Progenitor cell of endocrine pancreas (in vitro differentiated cells): ENCODE measurements around the gene BMPER. TPM values are rescaled to one million over a fixed set of nuclear protein-coding genes. Genes with fewer than 3 reads are reported as not detected.

Source experiments
- DNase-seq: peaks from one replicate; pipeline ENCODE4 v3.0.0; 2021; ENCODE audit warnings: low spot score; ENCODE audit not compliant: unreplicated experiment
- H3K27ac Mint-ChIP-seq: 2 replicates; pipeline ENCODE4 v1.8.0; 2021; ENCODE audit warnings: mild to moderate bottlenecking, moderate library complexity, mixed read lengths
- H3K27me3 Mint-ChIP-seq: 2 replicates; pipeline ENCODE4 v1.8.0; 2021; ENCODE audit warnings: mixed read lengths
- H3K36me3 Mint-ChIP-seq: 2 replicates; pipeline ENCODE4 v1.8.0; 2022; ENCODE audit warnings: mixed read lengths; ENCODE audit not compliant: insufficient read depth
- H3K4me1 Mint-ChIP-seq: 2 replicates; pipeline ENCODE4 v1.8.0; 2021; ENCODE audit warnings: low read depth, mixed read lengths
- H3K4me3 Mint-ChIP-seq: 2 replicates; pipeline ENCODE4 v1.8.0; 2021; ENCODE audit warnings: low read depth, mild to moderate bottlenecking, moderate library complexity, mixed read lengths
- H3K9me3 Mint-ChIP-seq: 2 replicates; pipeline ENCODE4 v1.8.0; 2021; ENCODE audit warnings: low read depth, mixed read lengths
- total RNA-seq: library from RNA; stranded (reverse); gene quantifications from 2 replicates; pipeline ENCODE4 v1.2.1, GENCODE V29; 2021
- TF ChIP-seq, protein P1 (sequence below): fragments of 200-600 bp; sonication (generic); IDR thresholded peaks from one replicate; pipeline ENCODE4 v1.5.0; 2021; ENCODE audit warnings: antibody characterized with exemption, mild to moderate bottlenecking; ENCODE audit not compliant: unreplicated experiment

Gene BMPER
- total RNA-seq, 1 donor from 2014 or later: 0.36 TPM

- H3K9me3 Mint-ChIP-seq: no peaks in the 10 kb centered on the region
- H3K27ac Mint-ChIP-seq: no peak overlapping the region
- no peaks in the 10 kb centered on the region for H3K4me1 Mint-ChIP-seq
- TF ChIP-seq, protein P1, sequence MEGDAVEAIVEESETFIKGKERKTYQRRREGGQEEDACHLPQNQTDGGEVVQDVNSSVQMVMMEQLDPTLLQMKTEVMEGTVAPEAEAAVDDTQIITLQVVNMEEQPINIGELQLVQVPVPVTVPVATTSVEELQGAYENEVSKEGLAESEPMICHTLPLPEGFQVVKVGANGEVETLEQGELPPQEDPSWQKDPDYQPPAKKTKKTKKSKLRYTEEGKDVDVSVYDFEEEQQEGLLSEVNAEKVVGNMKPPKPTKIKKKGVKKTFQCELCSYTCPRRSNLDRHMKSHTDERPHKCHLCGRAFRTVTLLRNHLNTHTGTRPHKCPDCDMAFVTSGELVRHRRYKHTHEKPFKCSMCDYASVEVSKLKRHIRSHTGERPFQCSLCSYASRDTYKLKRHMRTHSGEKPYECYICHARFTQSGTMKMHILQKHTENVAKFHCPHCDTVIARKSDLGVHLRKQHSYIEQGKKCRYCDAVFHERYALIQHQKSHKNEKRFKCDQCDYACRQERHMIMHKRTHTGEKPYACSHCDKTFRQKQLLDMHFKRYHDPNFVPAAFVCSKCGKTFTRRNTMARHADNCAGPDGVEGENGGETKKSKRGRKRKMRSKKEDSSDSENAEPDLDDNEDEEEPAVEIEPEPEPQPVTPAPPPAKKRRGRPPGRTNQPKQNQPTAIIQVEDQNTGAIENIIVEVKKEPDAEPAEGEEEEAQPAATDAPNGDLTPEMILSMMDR: no peak
- H3K4me3 Mint-ChIP-seq: no peak overlapping the region
- DNase-seq: no peak
- no peaks in the 10 kb centered on the region for H3K27me3 Mint-ChIP-seq
- no peaks in the 10 kb centered on the region for H3K36me3 Mint-ChIP-seq
These were observed 108.1 kb downstream of the BMPER start for GRCh38 chr7:34013421-34013820.

DNA sequence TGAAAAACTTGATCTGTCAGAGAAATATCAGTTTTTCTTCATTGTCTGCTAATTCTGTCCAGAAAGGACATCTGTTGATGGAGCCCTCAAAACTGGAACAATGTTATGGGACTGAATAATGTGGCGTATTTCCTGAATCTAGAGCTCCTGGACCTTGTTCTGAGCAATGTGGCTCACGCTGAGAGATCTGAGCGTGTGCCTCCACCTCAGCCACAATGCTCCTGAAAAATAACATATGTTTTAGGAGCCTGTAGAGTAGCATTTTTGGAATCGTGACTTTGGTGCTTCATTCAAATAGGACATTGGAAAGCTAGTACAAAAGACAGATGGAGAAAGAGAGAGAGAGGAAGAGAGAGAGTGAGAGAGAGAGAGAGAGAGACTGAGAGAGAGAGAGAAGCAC, 110.3 kb downstream of the BMPER start:
- H3K27me3 Mint-ChIP-seq: no peaks in the 10 kb centered on the region
- H3K27ac Mint-ChIP-seq: no peak overlapping the region
- H3K4me1 Mint-ChIP-seq: no peaks in the 10 kb centered on the region
- no peaks in the 10 kb centered on the region for H3K9me3 Mint-ChIP-seq
- no peak overlapping the region for H3K4me3 Mint-ChIP-seq
- H3K36me3 Mint-ChIP-seq: no peaks in the 10 kb centered on the region
- no peak for DNase-seq
- TF ChIP-seq, protein P1: no peak

DNA sequence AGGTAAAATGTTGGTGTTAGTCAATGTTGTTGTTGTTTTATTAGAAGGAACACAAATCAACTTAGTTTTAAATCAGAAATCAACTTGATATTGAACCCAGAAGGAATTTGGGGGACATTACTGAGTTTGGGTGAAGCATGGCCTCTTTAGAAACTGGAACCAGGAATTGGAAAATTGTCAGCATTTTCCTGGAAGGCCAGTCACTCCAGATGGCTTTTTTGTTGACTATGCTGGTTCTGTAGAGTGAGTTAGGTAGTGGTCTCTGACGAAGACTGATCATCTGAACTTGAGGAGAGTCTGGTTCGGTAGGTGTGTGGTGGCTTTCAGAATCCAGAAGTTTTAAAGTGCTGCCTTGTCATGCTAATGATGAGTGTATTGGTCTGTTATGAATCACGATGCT, 111.5 kb downstream of the BMPER start:
- no peaks in the 10 kb centered on the region for H3K27me3 Mint-ChIP-seq
- no peak overlapping the region for H3K4me3 Mint-ChIP-seq
- H3K9me3 Mint-ChIP-seq: no peaks in the 10 kb centered on the region
- H3K4me1 Mint-ChIP-seq: no peaks in the 10 kb centered on the region
- H3K36me3 Mint-ChIP-seq: no peaks in the 10 kb centered on the region
- DNase-seq: no peak
- TF ChIP-seq, protein P1: no peak
- peak overlapping the region; percentile 4 for H3K27ac Mint-ChIP-seq

GRCh38 chr7:34019301-34019790, 114.0 kb downstream of the BMPER start:
- Mint-ChIP-seq H3K36me3 (no peaks in the 10 kb centered on the region), H3K27ac (no peak overlapping the region), H3K4me1 (no peaks in the 10 kb centered on the region), H3K9me3 (no peaks in the 10 kb centered on the region), H3K27me3 (no peaks in the 10 kb centered on the region), H3K4me3 (no peak overlapping the region)
- no peak for DNase-seq
- TF ChIP-seq, protein P1: no peak

- H3K9me3 Mint-ChIP-seq: no peaks in the 10 kb centered on the region
- H3K27me3 Mint-ChIP-seq: peaks cover 4% of the 10 kb centered on the region
- TF ChIP-seq, protein P1: no peak
- H3K4me1 Mint-ChIP-seq: peaks cover 1% of the 10 kb centered on the region
- no peak overlapping the region for H3K27ac Mint-ChIP-seq
- DNase-seq: no peak
- H3K4me3 Mint-ChIP-seq: no peak overlapping the region
- no peaks in the 10 kb centered on the region for H3K36me3 Mint-ChIP-seq
These were observed 117.3 kb downstream of the BMPER start for GRCh38 chr7:34022626-34023025.
